A549 (cell line): ENCODE measurements around the gene NID1.

Experiments used
- CTCF ChIP-seq: fragments of >200 bp; sonication (Bioruptor Twin); formaldehyde crosslinking; IDR thresholded peaks from 3 replicates; pipeline ENCODE4 v1.5.1; 2016
- KDM1A ChIP-seq: fragments of 200-600 bp; sonication (generic); IDR thresholded peaks from 2 replicates; pipeline ENCODE4 v1.6.1; 2016; ENCODE audit warnings: low read depth, mild to moderate bottlenecking
- MAFK ChIP-seq: fragments of 450-650 bp; IDR thresholded peaks from 2 replicates; pipeline ENCODE4 v1.6.1; 2014; ENCODE audit not compliant: partially characterized antibody
- REST ChIP-seq: fragments of 200-600 bp; sonication (generic); IDR thresholded peaks from 2 replicates; pipeline ENCODE4 v1.6.1; 2016; ENCODE audit warnings: antibody characterized with exemption, mild to moderate bottlenecking, moderate library complexity

- TF ChIP-seq REST, result no peak
- TF ChIP-seq MAFK, result no peak
- no peak for TF ChIP-seq CTCF
- no peak for TF ChIP-seq KDM1A
These were observed 19.1 kb downstream of the NID1 start for GRCh38 chr1:236045771-236046170.
